T47D (cell line): ENCODE results near the gene CWH43.
"Not testable (repeated sequence)": the region's sequence is repeated elsewhere in the genome, so short reads cannot be mapped to it uniquely, and the experiment has no call there.

ENCODE experiments used
- DNase-seq, 2 experiments: peaks; one replicate each; pipeline versions ENCODE4 v3.0.0 to v3.0.0-alpha.2; 2011 to 2012; ENCODE audit warnings: low read depth in 1 of 2, low spot score in 1 of 2
- JUND ChIP-seq: IDR thresholded peaks from 2 replicates; pipeline ENCODE4 v1.6.1; 2012; ENCODE audit warnings: low read depth
- in situ Hi-C: cut with HindIII; loops from 2 replicates; pipeline ENCODE4 v1.10.0; 2016; ENCODE audit warnings: low sequenced_read_pairs, low pct_unique_long_range_greater_than_20kb

The CWH43 gene

DNA sequence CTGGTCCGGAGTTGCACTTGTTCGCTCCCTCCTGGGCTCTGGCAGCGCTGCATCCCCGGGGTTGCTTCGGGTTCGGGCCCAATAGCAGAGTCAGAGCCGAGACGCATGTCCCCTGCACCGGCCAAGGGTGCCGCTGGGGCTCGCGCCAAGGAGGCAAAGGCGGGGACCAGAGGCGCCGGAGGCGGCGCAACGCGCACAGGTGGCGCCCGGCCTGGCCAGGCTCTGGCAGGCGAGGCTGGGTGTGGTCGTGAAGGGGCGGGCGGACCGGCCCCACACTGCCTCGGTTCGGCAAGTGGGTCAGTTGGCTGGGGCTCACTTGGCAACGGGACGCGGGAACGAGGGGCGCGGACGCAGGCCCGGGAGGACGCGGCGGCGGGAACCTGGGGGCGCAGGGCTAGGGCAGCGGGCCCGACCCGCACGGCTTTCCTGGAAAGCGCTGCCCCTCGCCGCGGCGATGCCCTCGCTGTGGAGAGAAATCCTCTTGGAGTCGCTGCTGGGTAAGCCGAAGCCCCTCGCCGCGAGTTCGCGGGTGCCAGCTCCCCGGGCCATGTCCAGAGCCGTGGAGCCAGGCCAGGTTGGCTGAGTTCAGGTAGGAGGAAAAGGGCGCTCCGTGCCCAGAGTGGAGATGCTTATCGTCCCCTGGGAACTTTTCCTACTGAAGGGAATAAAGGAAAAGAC is at the start of gene CWH43:
Gene CWH43, plus strand, starts transcription at position 300 of the 678 bp plus-strand sequence. Its CDS starts 155 bp downstream, at position 455.
- in situ Hi-C loops: no loop called here
- peak in 1 of 2 experiments; percentile 30 for DNase-seq
- no peak for TF ChIP-seq JUND

DNA sequence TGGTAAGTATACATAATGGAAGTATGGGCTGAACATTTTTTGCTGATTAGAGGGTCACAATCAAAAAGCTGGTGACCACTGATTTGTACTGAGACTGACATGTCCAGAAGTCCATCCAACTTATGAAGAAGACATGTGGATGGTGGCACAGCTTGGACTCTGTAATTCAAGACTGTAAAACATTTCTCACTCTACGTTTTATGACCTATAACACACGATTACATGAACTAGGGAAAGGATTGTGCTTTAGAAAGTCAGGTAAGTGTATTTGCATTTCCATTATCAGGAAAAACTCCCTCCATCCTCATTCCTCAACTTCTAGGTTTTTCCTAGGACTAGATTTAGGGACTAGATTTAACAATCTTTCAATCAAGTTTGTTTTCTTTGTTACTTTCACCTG is 49.0 kb upstream of the CWH43 start:
- in situ Hi-C loops: no loop called here
- DNase-seq: no peak
- TF ChIP-seq JUND: no peak

DNA sequence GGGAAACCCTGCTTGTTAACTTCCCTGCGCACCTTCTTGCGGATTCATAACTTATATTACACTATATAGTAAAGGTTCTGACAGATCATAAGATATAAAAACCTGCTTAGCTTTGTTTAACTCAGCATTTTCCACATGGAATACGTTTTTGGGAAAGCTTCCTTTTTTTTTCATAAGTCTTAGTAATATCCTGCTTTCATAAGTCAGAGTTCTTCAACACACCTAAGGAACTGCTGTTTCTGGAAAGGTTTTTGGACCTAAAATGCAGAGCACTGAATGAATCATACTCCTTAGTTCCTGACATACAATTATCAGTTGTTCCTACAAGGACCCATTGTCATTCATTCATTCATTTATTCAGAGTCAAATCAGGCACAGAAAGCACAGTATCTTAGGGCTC is 47.2 kb upstream of the CWH43 start:
- no peak for TF ChIP-seq JUND
- DNase-seq: no peak
- in situ Hi-C loops: no loop called here

DNA sequence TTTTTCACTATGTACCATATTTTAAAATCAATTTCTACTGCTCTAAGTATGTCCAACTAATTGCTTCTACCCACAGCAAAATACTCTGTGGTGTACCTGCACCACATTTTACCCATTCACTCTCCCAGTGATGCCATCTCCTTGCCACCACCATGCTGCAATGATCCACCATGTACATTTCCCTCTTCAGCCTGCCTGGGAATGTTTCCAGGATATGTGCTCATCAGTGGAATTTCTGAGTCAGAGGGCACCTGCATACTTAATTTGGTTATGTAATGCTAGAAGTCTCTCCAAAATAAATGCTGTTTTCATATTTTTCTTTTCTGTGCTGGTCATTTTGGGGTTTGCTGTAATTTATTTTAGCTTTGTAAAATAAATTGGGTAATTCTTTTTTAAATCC is 46.3 kb upstream of the CWH43 start:
- DNase-seq: peak in 1 of 2 experiments; percentile 54
- no peak for TF ChIP-seq JUND
- in situ Hi-C loops: no loop called here

DNA sequence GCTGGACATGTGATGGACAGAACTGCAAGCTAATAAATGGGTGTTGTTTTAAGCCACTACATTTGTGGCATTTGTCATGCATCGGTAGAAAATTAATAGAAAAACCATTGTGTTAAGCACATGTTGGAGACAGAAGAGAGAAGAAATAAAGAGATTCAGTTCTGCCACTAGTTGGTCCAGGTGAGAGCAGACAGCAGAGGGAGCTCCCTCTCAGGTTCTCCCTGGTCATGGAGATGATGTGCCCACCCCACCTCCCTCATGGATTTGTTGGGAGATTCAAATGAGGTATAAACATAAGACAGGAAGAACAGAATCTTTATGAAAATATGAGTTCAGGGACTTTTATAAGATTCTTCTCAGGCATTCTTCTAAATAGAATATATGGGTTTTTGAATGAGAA is 42.7 kb upstream of the CWH43 start:
- no peak for TF ChIP-seq JUND
- DNase-seq: peak; percentile 11 to 68
- in situ Hi-C loops: no loop called here

DNA sequence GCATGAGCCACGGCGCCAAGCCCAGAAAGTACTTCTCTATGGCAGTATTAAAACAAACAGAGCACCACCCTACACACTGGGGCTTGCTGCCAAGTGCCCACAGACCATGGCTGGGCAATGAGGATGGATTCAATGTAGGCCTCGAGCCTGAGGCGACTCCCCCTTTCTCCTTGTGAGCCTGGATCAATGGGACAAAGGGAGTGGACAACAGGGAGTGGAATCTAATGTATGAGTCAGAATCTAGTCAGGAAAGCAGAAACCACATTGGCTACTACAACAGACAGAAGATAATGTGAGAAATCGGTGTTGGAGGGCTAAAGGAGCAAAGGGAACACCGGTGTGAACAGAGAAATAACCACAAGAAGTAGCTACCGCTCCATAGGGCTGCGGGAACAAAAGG is 41.8 kb upstream of the CWH43 start:
- DNase-seq: no peak
- TF ChIP-seq JUND: no peak
- in situ Hi-C loops: no loop called here

DNA sequence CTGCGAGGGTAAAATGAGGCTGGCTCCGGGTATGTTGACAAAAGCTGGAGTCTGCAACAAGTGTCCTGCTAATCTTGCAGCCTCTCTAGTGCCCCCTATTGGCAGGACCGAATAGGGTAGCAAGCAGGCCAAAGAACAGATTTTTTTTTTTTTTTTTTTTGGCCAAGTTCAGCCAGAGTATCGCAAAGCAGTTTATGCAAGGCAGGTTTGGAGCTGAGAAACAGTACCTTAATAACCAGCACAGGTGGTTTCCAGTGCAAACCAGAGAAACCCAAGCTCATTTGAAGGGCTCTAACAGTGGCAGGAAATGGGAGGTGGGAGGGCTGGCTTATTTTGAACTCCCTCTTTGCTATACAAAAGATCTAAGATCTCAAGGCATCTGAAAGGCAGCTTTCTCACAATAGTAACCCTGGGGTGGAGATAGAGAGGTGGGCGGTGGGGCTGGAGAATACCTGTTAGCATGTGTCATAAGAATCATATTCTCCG is 41.3 kb upstream of the CWH43 start:
- in situ Hi-C loops: no loop called here
- peak in 1 of 2 experiments; percentile 33 for DNase-seq
- no peak for TF ChIP-seq JUND

DNA sequence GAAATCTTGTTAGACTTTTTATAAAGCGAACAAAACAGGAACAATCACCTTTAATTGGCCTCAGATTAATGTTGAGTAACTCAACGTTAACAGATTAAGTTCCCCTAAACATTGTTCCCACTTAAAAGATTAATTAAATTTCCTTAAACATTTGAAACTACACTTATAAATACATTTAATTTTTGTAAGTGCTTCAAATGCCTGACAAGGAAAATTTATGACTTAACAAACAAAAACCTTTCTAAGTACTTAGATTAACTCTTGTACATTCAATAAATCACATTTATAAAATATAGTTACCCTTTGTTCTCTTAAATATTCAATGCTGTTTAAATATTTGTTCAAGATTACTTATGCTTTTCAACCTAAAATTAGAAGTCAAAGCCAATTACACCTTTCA is 40.1 kb upstream of the CWH43 start:
- in situ Hi-C loops: no loop called here
- no peak for TF ChIP-seq JUND
- no peak for DNase-seq

DNA sequence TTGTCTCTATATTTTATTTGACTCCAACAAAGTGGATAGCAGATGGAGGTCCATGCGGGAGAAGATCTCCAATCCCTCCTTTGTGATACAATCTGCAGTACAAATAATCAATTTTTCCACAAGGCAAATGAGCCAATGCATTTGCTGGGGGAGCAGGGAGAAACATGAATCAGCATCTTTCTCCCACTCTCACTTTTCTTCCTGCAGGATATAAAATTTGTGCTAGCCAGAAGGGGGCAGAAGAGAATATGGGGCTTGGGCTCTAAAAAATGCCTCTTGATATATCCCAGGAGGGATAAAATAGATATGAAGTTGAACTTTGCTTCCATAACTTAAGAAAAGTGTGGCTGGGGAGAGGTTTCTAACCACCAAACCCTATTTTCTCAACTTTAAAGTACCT is 38.3 kb upstream of the CWH43 start:
- DNase-seq: no peak
- in situ Hi-C loops: no loop called here
- TF ChIP-seq JUND: no peak

DNA sequence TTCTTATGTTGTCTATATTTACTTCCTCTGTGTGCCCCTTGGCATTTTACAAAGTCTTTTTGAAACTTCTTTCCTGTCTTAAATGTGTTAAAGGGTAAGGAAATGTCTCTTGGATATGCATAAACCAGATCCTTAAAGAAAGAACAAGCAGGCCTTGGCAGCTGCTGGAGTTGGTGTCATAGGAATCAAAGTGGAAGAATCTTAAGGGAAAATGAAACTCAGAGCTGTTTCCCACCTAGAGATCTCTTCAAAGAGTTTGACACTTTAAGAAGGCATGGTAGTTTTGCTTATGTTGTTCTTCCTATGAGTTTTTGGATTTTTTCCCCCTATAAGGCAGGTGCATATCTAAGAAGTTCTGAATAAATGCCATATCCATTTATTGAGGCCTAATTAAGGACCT is 37.0 kb upstream of the CWH43 start:
- in situ Hi-C loops: no loop called here
- no peak for DNase-seq
- no peak for TF ChIP-seq JUND

DNA sequence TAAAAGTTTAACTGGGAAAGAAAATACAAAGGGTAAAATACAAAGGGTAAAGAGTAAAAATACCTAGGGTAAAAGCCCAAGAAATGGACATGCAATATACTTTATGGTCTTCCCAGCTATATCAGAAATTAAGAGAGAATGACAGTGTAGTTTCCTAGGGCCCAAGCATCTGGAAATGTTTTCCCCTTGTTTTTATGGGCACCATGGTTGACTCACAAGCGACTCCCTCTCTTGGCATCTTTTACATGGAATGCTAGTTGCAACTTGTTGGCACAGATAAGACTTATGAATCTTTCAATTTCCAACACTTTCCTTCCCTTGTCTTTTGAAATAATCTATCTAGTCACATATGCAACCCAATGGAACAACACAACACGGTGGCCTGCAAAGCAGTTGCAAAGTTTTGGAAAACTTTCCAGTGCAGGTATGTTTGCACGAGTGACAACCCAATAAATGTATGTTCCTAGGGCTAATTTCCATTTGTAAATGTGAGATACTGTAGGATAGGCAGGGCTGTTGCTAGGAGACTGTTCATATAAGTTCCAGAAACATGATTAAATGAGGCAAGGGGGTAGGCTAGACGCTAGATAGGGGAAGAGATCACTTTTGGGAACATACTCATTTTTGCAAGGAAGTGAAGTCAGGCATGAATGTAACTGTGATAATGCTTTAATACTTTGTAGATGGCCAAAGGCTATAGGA is 36.4 kb upstream of the CWH43 start:
- in situ Hi-C loops: no loop called here
- TF ChIP-seq JUND: no peak
- DNase-seq: no peak

DNA sequence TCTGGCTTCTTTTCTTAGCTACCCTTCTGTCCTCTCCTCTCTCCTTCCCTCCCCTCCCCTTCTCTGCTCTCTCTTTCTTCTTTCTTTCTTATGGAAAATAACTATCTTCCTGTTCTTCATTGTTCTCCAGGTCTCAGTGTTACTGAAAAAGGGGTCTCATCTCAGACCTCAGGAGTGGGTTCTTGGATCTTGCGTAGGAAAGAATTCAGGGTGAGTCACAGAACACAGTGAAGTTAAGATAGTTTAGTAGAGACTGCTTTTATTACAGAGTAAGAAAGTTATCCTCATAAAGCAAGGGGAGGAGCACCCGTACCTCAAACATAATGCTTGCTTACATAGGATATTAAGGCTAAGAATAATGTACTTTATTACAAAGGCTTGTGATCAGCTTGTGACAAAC is 31.8 kb upstream of the CWH43 start:
- DNase-seq: no peak
- TF ChIP-seq JUND: no peak
- in situ Hi-C loops: no loop called here

DNA sequence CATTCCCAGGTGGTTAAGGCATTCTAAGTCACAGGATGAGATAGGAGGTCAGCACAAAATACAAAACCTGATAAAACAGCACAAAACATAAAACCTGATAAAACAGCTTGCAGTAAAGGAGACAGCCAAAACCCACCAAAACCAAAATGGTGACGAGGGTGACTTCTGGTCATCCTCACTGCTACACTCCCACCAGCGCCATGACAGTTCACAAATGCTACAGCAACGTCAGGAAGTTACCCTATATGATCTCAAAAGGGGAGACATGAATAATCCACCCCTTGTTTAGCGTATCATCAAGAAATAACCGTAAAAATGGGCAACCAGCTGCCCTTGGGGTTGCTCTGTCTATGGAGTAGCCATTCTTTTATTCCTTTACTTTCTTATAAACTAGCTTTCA is 28.7 kb upstream of the CWH43 start:
- DNase-seq, in situ Hi-C loops: not testable (repeated sequence)
